ENCODE results near the gene IFTAP.

DNA sequence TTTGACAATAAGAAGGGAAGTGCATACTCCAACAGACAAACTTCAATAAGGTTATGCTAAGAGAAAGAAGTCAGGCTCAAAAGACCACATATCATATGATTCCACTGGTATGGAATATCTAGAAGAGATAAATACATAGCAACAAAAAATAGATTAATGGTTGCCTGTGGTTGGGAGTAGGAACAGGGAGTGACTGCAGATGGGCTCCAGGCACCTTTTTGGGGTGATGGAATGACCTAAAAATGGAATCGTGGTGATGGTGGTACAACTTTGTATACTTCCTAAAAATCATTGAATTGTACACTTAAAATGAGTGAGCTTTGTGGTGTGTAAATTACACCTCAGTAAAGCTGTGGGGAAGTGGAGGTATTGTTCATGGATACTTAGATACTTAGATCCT is 32.7 kb downstream of the IFTAP start:
- TF ChIP-seq, protein P1, sequence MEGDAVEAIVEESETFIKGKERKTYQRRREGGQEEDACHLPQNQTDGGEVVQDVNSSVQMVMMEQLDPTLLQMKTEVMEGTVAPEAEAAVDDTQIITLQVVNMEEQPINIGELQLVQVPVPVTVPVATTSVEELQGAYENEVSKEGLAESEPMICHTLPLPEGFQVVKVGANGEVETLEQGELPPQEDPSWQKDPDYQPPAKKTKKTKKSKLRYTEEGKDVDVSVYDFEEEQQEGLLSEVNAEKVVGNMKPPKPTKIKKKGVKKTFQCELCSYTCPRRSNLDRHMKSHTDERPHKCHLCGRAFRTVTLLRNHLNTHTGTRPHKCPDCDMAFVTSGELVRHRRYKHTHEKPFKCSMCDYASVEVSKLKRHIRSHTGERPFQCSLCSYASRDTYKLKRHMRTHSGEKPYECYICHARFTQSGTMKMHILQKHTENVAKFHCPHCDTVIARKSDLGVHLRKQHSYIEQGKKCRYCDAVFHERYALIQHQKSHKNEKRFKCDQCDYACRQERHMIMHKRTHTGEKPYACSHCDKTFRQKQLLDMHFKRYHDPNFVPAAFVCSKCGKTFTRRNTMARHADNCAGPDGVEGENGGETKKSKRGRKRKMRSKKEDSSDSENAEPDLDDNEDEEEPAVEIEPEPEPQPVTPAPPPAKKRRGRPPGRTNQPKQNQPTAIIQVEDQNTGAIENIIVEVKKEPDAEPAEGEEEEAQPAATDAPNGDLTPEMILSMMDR (IDR thresholded peaks at IDR 0.05; ENCODE audit: borderline replicate concordance, extremely low read depth, low read length, poor library complexity, severe bottlenecking) = no peak
- no peak for TF ChIP-seq EZH2 (IDR thresholded peaks at IDR 0.05; ENCODE audit: borderline replicate concordance, low read depth, low read length, severe bottlenecking)
